Uterus (tissue), 2 donors: ENCODE data around the gene PLCL2.

ENCODE experiments used
- CTCF ChIP-seq, 4 experiments: fragments of 200-600 bp in 2 of 4; fragments of 450-650 bp in 2 of 4; sonication (generic) in 2 of 4; IDR thresholded peaks; one replicate each; pipeline ENCODE4 v1.5.1; 2016 to 2019; ENCODE audit warnings: antibody characterized with exemption in 4 of 4, mild to moderate bottlenecking in 2 of 4, moderate library complexity in 1 of 4
- POLR2A ChIP-seq, 2 donors: fragments of 450-650 bp; IDR thresholded peaks; one replicate each; pipeline ENCODE4 v1.6.1; 2016; ENCODE audit warnings: antibody characterized with exemption in 2 of 2, mild to moderate bottlenecking in 1 of 2, moderate library complexity in 1 of 2

GRCh38 chr3:16896820-16897219 is 12.1 kb downstream of the PLCL2 start:
- TF ChIP-seq CTCF (IDR thresholded peaks at IDR 0.05) (no peak), POLR2A (IDR thresholded peaks at IDR 0.05) (no peak)
